Fibroblast of the conjunctiva (primary cell): ENCODE data around the gene NQO2.

Source experiments
- DNase-seq: peaks from one replicate; pipeline ENCODE4 v3.0.0-alpha.2; 2010; ENCODE audit warnings: low read depth

The NQO2 gene, protein sequence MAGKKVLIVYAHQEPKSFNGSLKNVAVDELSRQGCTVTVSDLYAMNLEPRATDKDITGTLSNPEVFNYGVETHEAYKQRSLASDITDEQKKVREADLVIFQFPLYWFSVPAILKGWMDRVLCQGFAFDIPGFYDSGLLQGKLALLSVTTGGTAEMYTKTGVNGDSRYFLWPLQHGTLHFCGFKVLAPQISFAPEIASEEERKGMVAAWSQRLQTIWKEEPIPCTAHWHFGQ

DNA sequence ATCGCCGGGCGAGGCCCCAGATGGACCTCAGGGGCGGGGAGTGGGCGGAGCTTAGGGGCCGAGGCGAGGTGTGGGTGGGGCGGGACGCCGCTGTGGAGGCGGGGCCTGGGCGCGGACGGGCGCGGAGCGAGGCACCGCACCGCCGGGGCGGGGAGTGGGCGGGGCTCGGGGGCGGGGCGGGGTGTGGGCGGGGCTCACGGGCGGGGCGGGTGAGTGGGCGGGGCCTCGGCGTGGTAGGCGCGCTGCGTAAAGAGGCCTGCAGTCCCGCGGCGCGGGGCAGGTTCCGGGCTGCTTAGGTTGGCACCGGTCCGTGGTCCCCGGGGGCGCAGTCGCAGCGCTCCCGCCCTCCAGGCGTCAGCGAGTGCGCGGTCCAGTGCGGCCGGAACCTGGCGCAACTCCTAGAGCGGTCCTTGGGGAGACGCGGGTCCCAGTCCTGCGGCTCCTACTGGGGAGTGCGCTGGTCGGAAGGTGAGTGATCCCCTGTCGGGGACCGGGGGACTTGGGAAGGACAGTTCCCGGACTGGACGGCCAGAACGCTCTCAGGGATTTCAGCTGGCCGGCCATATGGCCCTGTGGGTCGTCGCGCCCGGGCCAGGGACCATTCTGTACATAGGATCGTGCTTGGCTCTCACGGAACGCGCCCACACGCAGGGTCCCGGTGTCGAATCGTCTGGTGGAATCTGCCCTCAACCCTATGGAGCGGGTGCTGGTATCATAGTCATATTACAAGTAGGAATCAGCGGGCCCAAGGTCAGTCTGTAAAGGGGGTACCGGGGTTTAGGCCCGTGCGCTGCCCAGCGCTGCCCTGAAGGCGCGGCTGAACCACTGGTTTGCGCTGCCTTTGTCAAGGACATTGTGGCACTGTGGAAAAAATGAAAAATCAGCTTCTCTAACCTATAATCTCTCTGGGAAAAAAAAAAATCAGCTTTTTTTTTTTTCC is at the start of gene NQO2:
TSS of gene NQO2 (plus strand) at position 277 of the 940 bp plus-strand sequence. CDS start 6,659 bp downstream, outside the sequence.
- DNase-seq, result peak; percentile 66

DNA sequence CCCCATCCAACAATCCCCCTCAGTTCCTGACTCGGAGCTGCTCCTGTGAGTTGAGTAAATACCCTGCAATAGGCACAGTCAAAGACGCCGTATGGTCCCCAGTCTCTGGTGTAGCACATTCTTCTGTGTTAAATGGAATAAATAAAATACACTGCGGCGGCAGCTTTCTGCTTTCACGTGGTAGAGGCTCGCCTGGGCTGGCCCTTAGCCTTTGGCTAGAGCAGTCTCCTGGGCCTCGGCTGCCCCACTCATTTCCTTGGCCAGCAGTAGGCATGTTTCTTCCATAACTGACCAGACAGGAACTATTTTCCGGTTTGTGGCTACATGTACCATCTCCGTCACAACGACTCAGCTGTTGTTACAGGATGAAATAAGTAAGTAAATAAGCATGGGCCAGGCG is 49.0 kb upstream of the NQO2 start:
- DNase-seq, result no peak

DNA sequence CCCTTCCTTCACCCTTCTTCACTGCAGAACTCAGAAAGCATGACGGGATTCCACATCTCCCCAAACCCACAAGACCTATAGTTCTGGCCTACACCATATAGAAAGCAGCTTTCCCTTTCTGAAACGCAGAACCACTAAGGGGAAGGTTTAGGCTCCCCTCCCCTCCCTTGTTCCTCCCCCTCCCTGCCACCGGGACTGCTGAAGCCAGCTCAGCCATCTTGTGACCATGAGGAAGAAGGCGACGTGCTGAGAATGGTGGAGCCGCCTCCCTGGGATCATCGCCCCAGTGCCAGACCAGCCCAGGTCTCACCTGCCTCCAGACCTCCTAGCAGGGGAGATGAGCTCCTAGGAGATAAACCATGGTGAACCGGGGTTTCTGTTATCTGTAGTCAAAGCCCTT is 48.0 kb upstream of the NQO2 start:
- no peak for DNase-seq

DNA sequence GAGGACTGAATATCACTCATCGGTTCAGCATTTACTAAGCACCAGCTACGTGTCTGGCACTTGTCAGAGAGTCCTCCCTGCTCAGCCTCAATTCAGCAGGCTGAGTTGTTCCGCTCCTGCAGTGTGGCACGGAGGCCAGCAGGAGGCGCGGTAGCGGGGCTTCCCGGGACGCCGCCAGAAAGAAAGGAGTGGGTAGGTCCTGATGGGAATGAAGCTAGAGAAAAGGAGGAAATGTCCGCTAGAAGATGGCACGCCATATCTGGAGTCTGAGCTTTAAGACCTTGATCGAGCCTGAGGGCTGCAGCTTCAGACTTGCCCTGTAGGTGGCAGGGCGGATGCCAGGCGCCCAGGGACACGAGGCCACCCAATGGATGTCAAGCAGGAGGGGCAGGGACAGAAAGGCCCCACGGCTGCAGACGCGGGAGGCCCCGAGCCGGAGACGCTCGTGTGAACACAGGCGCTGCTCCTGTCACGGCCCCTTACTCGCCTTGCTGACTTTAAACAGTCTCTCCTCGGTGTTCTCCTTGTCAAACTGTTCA is 47.1 kb upstream of the NQO2 start:
- peak; percentile 78 for DNase-seq

DNA sequence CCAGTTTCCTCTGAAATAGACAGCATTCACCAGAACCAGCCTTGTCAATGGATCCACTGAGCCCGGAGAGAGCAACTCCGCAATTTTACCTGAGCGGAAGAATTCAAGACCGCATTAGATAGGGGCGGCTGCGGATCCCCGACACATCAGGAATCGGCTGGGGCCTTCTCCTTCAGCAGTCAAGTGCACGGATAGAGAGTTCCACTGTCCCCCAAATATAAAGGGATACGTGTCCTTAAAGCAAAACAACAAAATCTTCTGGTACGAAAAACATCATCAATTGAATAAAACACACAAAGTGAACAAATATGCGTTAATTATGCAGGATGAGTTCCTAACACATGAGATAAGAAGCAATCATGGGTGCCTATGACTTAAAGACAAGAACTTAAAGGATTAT is 46.6 kb upstream of the NQO2 start:
- no peak for DNase-seq

DNA sequence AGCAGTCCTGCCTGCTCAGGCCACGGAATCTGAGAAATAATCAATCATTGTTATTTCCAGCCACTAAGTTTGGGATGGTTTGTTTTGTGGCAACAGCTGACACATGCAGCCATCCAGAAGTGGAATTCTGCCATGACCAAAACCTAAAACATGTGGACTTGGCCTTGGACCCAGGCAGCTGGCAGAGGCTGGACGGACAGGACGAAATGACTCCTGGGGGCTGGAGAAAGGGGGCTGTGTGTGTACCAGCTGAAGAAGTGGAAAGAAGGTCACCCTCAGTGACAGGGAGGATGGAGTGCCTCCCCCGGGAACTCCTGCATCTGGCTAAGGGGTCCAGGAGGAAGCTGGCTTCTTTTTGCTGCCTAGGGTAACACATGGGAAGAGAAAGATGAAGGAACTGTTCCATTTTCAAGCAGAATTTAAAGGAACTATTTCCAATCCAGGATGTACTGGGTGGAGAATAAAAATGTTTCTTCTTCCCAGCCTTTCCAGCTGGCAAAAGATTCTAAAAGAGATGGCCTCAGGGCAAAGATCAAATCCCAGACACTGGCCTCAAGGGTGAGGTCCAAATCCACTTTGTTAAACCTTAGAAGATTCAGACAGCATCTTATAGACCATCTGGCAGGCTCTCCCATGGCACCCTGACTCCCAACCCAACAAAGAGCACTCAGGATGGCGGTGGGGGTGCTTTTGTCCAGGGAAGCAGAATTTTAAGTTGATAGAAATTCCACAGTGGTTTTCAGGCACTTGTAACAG is 42.6 kb upstream of the NQO2 start:
- DNase-seq, result no peak

DNA sequence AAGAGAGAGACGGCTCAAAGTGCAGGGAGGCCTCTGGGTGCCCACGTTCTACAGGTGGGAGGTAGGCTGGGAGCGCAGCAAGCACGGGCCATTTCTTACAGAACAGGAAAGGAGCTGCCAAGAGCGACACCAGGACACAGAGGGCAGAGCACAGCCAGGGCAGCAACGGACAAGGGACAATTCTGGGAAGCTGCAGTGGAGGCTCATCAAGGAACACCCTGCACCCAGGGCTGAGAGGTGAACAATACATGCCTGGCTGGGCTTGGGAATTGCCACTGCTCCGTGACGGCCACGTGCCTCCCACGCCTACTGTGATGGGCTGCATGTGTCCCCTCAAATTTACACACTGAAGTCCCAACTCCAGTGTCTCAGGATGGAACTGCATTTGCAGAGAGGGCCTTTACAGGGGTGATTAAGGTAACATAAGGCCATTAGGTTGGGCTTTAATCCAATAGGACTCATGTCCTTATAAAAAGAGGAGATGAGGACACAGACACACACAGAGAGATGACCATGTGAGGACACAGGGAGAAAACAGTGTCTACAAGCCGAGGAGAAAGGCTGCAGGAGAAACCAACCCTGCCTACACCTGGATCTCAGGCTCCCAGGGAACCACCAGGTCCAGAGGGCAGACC is 41.9 kb upstream of the NQO2 start:
- no peak for DNase-seq

DNA sequence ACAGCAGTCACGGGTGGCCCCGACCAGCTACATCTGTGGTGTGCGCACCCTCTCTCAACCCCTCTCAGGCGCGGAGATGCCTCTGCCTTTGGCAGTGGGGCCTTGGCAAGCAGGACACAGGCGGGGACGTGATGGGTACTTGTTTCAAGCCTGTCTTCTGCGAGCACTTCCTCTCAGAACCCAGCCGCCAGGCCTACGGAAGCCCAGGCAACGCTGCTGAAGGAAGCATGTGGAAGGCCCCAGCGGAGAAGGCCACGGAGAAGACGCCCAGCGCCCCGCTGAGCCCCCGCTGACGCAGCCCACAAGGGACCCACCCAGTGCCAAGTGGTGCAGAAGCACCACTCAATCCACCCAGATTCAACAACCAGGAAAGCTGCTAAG is 41.4 kb upstream of the NQO2 start:
- DNase-seq, result no peak

DNA sequence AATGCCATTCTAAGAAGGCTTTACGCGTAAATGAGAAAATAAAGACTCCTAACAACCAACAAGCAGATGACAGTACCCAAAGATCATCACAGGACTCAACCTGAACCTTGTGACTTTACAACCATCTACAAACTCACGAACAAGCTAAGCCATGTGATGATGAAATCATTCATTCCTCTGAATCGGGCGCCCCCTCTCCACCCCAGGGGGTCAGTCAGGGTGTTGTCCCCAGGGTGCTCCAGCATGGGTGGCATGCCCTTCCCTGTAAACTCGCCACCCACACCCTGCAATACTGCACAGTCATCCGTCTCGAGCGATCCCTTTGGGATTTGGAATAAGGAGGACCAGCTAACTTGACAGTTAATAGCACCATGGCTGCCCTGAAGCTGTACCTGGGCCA is 40.9 kb upstream of the NQO2 start:
- DNase-seq, result no peak

DNA sequence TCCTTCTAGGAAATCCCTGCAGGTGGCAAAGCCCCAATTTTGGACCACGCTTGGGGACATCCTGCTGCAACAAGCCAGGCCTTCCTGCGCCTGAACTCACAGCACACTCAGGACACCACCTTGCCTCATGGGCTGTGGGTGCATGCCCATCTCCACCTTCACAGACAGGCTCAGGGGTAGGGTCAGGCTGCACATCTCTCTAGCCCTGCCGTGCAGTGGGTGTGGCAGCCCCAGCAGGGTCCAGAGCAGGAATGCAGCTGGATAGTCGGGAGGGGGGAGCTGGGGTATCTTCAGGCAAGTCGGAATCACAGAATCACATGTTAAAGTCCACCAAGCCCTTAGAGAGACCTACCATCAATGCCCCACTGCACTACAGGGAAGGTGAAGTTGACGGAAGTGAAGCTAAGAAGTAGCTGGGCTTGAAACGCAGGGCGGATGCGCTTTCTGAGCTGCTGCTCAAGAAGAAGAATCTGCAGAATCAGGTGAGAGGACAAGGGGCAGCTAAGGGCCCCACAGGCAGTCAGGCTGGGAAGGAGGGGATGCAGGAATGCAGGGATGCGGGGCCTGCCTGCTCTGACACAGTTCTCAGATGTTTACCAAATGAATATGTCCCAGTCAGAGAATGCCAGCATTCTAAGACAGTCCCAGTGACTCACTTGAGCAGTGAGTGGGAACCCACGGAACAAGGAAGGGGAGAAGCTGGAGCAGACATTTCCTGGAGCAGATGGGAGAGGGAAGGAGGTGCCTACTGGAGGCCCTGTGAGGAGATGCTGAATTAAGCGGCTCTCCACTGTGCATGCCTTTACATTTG is 39.6 kb upstream of the NQO2 start:
- no peak for DNase-seq

DNA sequence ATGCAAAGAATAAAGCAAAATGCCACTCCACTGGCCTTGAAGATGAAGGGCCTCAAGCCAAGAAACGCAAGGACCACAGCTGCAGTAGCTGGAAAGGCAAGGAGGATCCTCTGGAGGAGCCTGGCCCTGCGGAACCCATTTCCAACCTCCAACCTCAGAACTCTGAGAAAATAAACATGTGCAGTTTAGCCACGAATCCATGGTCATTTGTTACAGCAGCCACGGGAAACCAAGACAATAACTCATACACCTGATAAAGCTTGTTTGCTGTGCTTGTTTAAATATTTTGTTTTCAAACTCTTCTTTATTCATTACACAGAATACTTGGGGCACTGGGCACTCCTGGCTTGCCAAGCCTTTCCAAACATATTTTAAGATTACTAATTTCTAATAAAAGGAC is 38.8 kb upstream of the NQO2 start:
- DNase-seq, result no peak

DNA sequence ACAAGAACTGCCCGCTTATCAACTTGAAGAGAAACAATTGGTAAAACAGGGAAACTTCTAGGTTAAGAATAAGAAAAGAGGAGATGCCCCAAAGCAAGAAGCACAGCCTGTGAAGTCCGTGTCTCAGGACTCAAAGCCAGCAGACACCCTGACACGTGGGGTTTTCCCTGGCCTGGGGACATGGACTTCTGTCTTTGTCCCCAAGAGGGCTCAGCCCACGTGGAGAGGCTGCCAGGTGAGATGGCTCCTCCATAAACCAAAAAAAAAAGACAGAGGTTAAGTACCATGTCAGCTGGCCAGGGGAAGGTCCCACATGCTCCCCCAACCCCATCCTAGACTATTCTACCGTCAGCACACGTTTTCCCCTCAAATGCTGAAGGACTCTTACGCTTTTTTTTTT is 38.2 kb upstream of the NQO2 start:
- no peak for DNase-seq

DNA sequence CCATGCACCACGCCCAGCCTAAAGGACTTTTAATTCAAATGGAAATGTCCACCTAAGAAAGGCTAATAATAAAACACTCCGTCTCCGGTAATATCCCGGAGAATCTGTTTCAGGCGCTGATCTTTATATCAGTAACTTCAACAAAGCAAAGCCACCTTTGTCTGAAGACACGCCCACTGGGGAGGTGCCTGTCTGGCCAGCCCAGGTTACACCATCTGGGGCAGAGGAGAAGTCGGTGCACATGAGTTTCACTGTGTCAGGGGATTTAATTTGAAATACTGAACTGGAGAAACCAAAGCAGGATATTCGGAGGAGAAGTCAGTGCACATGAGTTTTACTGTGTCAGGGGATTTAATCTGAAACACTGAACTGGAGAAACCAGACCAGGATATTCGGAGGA is 37.7 kb upstream of the NQO2 start:
- DNase-seq, result no peak

DNA sequence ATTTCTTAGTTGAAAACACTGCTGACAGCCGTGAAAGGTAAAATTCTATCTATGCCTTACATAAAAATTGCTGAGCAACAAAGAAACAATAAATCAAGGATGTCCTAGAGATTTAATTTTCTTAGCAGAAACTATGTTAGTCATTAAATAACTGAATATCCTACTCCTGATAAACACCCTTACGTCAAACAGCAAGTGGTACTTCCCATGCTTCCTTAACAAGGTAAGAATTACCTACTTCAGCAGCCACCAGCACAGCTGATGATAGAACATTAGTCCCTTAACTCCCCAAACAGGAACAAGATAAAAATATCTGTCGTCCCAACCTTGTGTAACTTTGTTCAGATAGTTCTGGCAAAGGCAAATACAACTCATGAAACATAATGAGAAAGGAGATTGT is 37.1 kb upstream of the NQO2 start:
- no peak for DNase-seq

DNA sequence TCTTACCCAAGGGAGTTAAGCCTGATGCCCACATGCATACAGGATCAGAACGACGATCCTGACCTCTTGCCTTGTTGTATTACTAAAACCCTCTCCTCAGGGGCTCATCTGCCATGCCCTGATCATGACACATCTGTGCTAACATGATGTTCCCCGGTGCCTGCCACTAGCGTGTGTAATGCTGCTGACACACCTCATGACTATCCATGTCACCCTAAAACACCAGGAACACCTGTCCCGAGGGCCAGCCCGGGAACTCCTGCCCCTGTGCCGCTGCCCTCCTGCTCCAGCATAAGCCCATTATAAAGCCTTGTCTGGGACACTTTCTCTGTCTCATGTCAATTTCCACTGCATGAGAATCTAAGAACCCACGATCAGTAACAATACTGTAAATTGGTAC is 35.9 kb upstream of the NQO2 start:
- DNase-seq, result no peak

DNA sequence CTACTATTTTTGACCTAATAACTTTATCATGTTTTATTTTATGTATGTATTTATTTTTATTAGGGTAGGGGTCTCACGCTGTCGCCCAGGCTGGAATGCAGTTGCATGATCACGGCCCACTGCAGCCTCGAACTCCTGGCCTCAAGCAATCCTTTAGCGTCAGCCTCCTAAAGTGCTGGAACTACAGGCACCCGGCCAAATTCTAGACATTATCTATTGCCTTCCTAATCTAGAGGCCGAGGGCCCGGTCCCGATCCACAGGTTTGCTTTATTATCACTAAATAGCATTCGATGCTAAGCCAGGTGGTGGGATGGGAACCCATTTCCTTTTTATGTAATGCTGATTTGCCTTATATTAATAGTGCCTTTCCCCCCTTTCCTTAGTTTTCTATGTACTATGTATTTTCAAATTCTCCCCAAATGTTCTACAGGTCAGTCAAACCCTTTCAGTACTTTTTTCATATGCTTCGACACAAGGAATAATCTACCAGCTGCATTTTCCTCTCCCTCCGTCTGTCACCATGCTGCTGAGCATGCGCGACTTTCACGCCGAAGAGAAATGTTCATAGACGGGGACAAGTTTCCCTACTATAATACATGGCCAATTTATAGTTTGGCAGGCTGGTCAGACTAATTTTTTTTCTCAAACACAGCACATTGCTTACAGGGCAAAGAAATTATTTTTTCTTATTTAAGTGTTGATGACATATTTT is 34.7 kb upstream of the NQO2 start:
- no peak for DNase-seq

DNA sequence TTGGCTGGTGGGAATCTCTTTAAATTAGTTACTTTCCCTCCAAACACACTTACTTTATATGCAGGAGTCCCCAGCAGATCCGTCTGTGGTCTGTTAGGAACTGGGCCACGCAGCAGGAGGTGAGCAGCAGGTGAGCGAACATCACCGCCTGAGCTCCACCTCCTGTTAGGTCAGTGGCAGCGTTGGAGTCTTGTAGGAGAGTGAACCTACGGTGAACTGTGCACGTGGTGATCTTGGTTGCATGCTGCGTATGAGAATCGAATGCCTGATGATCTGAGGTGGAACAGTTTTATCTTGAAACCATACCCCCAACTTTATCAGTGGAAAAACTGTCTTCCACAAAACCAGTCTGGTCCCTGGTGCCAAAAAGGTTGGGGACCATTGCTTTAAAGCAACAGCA is 33.3 kb upstream of the NQO2 start:
- DNase-seq, result no peak

DNA sequence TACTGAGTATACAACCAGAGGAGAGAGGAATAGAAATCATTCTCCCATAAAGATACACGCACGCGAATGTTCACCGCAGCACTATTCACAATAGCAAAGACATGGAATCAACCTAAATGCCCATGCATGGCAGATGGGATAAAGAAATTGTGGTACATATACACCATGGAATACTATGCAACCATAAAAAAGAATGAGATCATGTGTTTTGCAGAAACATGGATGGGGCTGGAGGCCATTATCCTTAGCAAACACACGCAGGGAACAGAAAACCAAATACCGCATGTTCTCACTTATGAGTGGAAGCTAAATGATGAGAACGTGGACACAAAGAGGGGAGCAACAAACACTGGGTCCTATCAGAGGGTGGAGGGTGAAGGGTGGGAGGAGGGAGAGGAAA is 31.8 kb upstream of the NQO2 start:
- DNase-seq, result no peak

DNA sequence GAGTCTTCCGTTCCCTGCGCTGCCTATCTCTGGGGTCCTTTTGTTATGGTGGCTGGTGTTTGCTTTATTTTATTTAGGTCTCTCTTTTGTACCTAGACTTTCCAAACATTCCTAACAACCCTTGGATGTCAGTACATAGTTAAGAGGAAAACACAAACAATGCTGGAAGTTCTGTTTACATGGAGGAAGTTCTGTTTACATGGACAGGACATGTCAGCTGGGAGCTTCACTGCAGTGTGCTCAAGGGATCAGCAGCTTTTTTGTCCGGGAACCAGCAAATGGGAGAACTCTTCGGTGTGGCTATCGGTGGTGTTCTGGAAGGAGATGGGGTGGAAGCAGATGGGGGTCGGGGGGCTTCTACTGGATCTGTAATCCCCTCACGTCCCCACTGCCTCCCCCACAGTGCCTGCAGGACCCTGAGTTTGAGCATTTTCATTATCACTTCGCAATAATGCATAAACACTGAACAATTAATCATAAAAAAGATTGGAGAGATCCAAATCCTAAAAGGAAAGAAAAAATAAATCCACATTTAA is 31.0 kb upstream of the NQO2 start:
- DNase-seq, result no peak

DNA sequence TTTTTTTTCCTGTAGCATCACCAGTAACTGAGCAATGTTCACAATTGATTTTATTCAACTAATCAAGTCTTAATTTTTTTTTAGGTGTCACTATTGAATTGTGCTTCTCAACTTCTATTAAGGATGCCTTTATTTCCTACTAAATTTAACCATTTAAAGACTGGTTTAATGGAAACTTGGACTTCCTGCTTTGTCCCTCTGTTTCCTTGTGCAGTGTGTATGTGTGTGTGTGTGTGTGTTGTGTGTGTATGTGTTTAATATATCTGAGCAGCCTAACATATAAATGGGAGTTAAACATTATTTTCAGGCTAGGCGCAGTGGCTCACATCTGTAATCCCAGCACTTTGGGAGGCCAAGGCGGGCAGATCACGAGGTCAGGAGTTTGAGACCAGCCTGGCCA is 30.1 kb upstream of the NQO2 start:
- DNase-seq, result no peak
